Endothelial cell of umbilical vein (primary cell): ENCODE measurements around the gene MEIG1.
"Not testable (repeated sequence)": the region's sequence is repeated elsewhere in the genome, so short reads cannot be mapped to it uniquely, and the experiment has no call there.

ENCODE experiments used
- CTCF ChIP-seq, 2 donors: IDR thresholded peaks; 1 replicate in 1 of 2; 2 replicates in 1 of 2; pipeline ENCODE4 v1.5.1; 2011; ENCODE audit warnings: low read length in 2 of 2, mild to moderate bottlenecking in 2 of 2, moderate library complexity in 2 of 2, control low read depth in 1 of 2, inconsistent platforms in 1 of 2, low read depth in 1 of 2; ENCODE audit not compliant: insufficient read depth in 1 of 2; ENCODE audit errors: extremely low read depth in 1 of 2
- GATA2 ChIP-seq: IDR thresholded peaks from 2 replicates; pipeline ENCODE4 v1.7.0; 2011; ENCODE audit warnings: low read depth, mild to moderate bottlenecking, moderate library complexity, mixed read lengths, low read length; ENCODE audit not compliant: insufficient read length, insufficient read depth
- JUN ChIP-seq: IDR thresholded peaks from 2 replicates; pipeline ENCODE4 v1.6.1; 2011; ENCODE audit warnings: borderline replicate concordance, low read depth; ENCODE audit not compliant: insufficient read length, insufficient read depth
- MAX ChIP-seq: IDR thresholded peaks from 2 replicates; pipeline ENCODE4 v1.6.1; 2011; ENCODE audit not compliant: insufficient read depth, insufficient read length
- POLR2A ChIP-seq: IDR thresholded peaks from 2 replicates; pipeline ENCODE4 v1.6.1; 2012; ENCODE audit warnings: low read depth, mild to moderate bottlenecking, control low read depth, low read length
- POLR2AphosphoS5 ChIP-seq: IDR thresholded peaks from 2 replicates; pipeline ENCODE4 v1.6.1; 2012; ENCODE audit warnings: low read depth, mild to moderate bottlenecking, control low read depth, low read length, moderate library complexity; ENCODE audit not compliant: insufficient read depth

- not testable (repeated sequence) for TF ChIP-seq POLR2A; CTCF (IDR thresholded peaks at IDR 0.05; ENCODE audit: extremely low read depth in 1 of 2, insufficient read depth in 1 of 2, low read depth in 1 of 2, low read length in 2 of 2); MAX; JUN; GATA2; POLR2AphosphoS5
These were observed 33.1 kb downstream of the MEIG1 start for GRCh38 chr10:14992336-14992735.
